ENCODE measurements around the gene GKAP1.

GKAP1 gene

GRCh38 chr9:83724436-83724835, 93.1 kb downstream of the GKAP1 start:
- Histone ChIP-seq H4K20me1 (ENCODE audit: insufficient read depth, low read length) (no peaks in the 10 kb centered on the region), H3K9me2 (ENCODE audit: low read depth, low read length) (no peaks in the 10 kb centered on the region), H3K4me3 (ENCODE audit: low read depth, low read length, poor library complexity, severe bottlenecking) (no peak overlapping the region), H2AFZ (ENCODE audit: low read length) (no peak overlapping the region), H3K9me3 (ENCODE audit: low read length) (0 out of 2 replicates have a peak, but pooled peaks cover 3% of the 10 kb centered on the region), H3K79me2 (ENCODE audit: insufficient read depth, low read length) (no peaks in the 10 kb centered on the region), H3K4me2 (ENCODE audit: low read length) (no peak overlapping the region), H3K36me3 (ENCODE audit: insufficient read depth, low read length) (no peaks in the 10 kb centered on the region), H3K9ac (ENCODE audit: low read length) (no peak overlapping the region), H3K4me1 (ENCODE audit: insufficient read depth, low read length, severe bottlenecking) (no peaks in the 10 kb centered on the region), H3F3A (ENCODE audit: insufficient read depth, low read length) (no peaks in the 10 kb centered on the region), H3K27ac (ENCODE audit: low read depth, low read length, poor library complexity, severe bottlenecking) (no peak overlapping the region), H3K27me3 (ENCODE audit: insufficient read depth, low read length) (no peaks in the 10 kb centered on the region; the same call in 1 of the 2 replicates)
- no peak for TF ChIP-seq CTCF (IDR thresholded peaks at IDR 0.05; ENCODE audit: low read length)
- no peak for TF ChIP-seq EZH2 (IDR thresholded peaks at IDR 0.05; ENCODE audit: borderline replicate concordance, low read length)

- Histone ChIP-seq H3K27me3 (ENCODE audit: insufficient read depth, low read length) (no peaks in the 10 kb centered on the region), H3K27ac (ENCODE audit: low read depth, low read length, poor library complexity, severe bottlenecking) (no peak overlapping the region), H3K9me3 (ENCODE audit: low read length) (0 out of 2 replicates have a peak, but pooled peaks cover 3% of the 10 kb centered on the region), H2AFZ (ENCODE audit: low read length) (no peak overlapping the region), H4K20me1 (ENCODE audit: insufficient read depth, low read length) (no peaks in the 10 kb centered on the region), H3K4me3 (ENCODE audit: low read depth, low read length, poor library complexity, severe bottlenecking) (no peak overlapping the region), H3K4me2 (ENCODE audit: low read length) (no peak overlapping the region), H3K36me3 (ENCODE audit: insufficient read depth, low read length) (no peaks in the 10 kb centered on the region), H3K4me1 (ENCODE audit: insufficient read depth, low read length, severe bottlenecking) (no peaks in the 10 kb centered on the region), H3K79me2 (ENCODE audit: insufficient read depth, low read length) (no peaks in the 10 kb centered on the region), H3K9ac (ENCODE audit: low read length) (no peak overlapping the region), H3F3A (ENCODE audit: insufficient read depth, low read length) (no peaks in the 10 kb centered on the region), H3K9me2 (ENCODE audit: low read depth, low read length) (no peaks in the 10 kb centered on the region)
- TF ChIP-seq EZH2 (IDR thresholded peaks at IDR 0.05; ENCODE audit: borderline replicate concordance, low read length) (no peak), CTCF (IDR thresholded peaks at IDR 0.05; ENCODE audit: low read length) (no peak)
These were observed 94.7 kb downstream of the GKAP1 start for GRCh38 chr9:83722726-83723495.

- TF ChIP-seq EZH2 (IDR thresholded peaks at IDR 0.05; ENCODE audit: borderline replicate concordance, low read length), result no peak
- TF ChIP-seq CTCF (IDR thresholded peaks at IDR 0.05; ENCODE audit: low read length), result no peak
- no peaks in the 10 kb centered on the region for H3K79me2 ChIP-seq (ENCODE audit: insufficient read depth, low read length)
These were observed 96.1 kb downstream of the GKAP1 start for GRCh38 chr9:83721509-83721908.

More at GRCh38 chr9:83721509-83721908, 96.1 kb downstream of the GKAP1 start:
- Histone ChIP-seq H3K27me3 (ENCODE audit: insufficient read depth, low read length) (no peaks in the 10 kb centered on the region), H4K20me1 (ENCODE audit: insufficient read depth, low read length) (no peaks in the 10 kb centered on the region), H3K4me1 (ENCODE audit: insufficient read depth, low read length, severe bottlenecking) (no peaks in the 10 kb centered on the region), H3K36me3 (ENCODE audit: insufficient read depth, low read length) (no peaks in the 10 kb centered on the region), H3K9ac (ENCODE audit: low read length) (no peak overlapping the region), H3K9me3 (ENCODE audit: low read length) (0 out of 2 replicates have a peak, but pooled peaks cover 3% of the 10 kb centered on the region), H3K9me2 (ENCODE audit: low read depth, low read length) (no peaks in the 10 kb centered on the region), H3K4me3 (ENCODE audit: low read depth, low read length, poor library complexity, severe bottlenecking) (no peak overlapping the region), H3K27ac (ENCODE audit: low read depth, low read length, poor library complexity, severe bottlenecking) (no peak overlapping the region), H3K4me2 (ENCODE audit: low read length) (no peak overlapping the region), H3F3A (ENCODE audit: insufficient read depth, low read length) (no peaks in the 10 kb centered on the region), H2AFZ (ENCODE audit: low read length) (no peak overlapping the region)

Measured in OCI-LY1 (cell line).